ENCODE measurements around the gene PIGR.
A peak's percentile ranks its signal among the peaks of the same experiment; 100 is the strongest.
"Not testable (repeated sequence)": the region's sequence is repeated elsewhere in the genome, so short reads cannot be mapped to it uniquely, and the experiment has no call there.

The PIGR gene

GRCh38 chr1:206926286-206926685, 20.0 kb downstream of the PIGR start:
- Histone ChIP-seq H3K4me1 (ENCODE audit: insufficient read depth, poor library complexity, severe bottlenecking) (no peaks in the 10 kb centered on the region), H3K27me3 (ENCODE audit: insufficient read depth, poor library complexity, severe bottlenecking) (no peaks in the 10 kb centered on the region), H3K4me3 (ENCODE audit: severe bottlenecking) (no peak overlapping the region), H3K27ac (ENCODE audit: poor library complexity, severe bottlenecking) (no peak overlapping the region), H3K9me3 (ENCODE audit: severe bottlenecking) (no peaks in the 10 kb centered on the region), H3K36me3 (ENCODE audit: low read depth) (no peaks in the 10 kb centered on the region)
- no peak for TF ChIP-seq CTCF (IDR thresholded peaks at IDR 0.05; ENCODE audit: poor library complexity, severe bottlenecking)
- DNase-seq (ENCODE audit: low spot score) (no peak), ATAC-seq (ENCODE audit: low read depth) (no peak)

GRCh38 chr1:206925106-206925736, 21.0 kb downstream of the PIGR start:
- no peaks in the 10 kb centered on the region for H3K27me3 ChIP-seq (ENCODE audit: insufficient read depth, poor library complexity, severe bottlenecking)
- no peaks in the 10 kb centered on the region for H3K9me3 ChIP-seq (ENCODE audit: severe bottlenecking)
- no peaks in the 10 kb centered on the region for H3K36me3 ChIP-seq (ENCODE audit: low read depth)
- no peak overlapping the region for H3K4me3 ChIP-seq (ENCODE audit: severe bottlenecking)
- no peak for TF ChIP-seq CTCF (IDR thresholded peaks at IDR 0.05; ENCODE audit: poor library complexity, severe bottlenecking)
- ATAC-seq (ENCODE audit: low read depth): no peak
- no peak for DNase-seq (ENCODE audit: low spot score)
- no peak overlapping the region for H3K27ac ChIP-seq (ENCODE audit: poor library complexity, severe bottlenecking)
- H3K4me1 ChIP-seq (ENCODE audit: insufficient read depth, poor library complexity, severe bottlenecking): no peaks in the 10 kb centered on the region

GRCh38 chr1:206924592-206925105, 21.6 kb downstream of the PIGR start:
- no peak for TF ChIP-seq CTCF (IDR thresholded peaks at IDR 0.05; ENCODE audit: poor library complexity, severe bottlenecking)
- no peak overlapping the region for H3K27ac ChIP-seq (ENCODE audit: poor library complexity, severe bottlenecking)
- no peak for DNase-seq (ENCODE audit: low spot score)
- H3K36me3 ChIP-seq (ENCODE audit: low read depth): no peaks in the 10 kb centered on the region
- no peaks in the 10 kb centered on the region for H3K9me3 ChIP-seq (ENCODE audit: severe bottlenecking)
- H3K4me1 ChIP-seq (ENCODE audit: insufficient read depth, poor library complexity, severe bottlenecking): no peaks in the 10 kb centered on the region
- no peak overlapping the region for H3K4me3 ChIP-seq (ENCODE audit: severe bottlenecking)
- peak; percentile 34; the same call in 1 of the 3 replicates for ATAC-seq (ENCODE audit: low read depth)
- H3K27me3 ChIP-seq (ENCODE audit: insufficient read depth, poor library complexity, severe bottlenecking): no peaks in the 10 kb centered on the region

GRCh38 chr1:206923961-206924557, 22.2 kb downstream of the PIGR start:
- DNase-seq (ENCODE audit: low spot score); H3K27ac ChIP-seq (ENCODE audit: poor library complexity, severe bottlenecking); H3K36me3 ChIP-seq (ENCODE audit: low read depth); H3K27me3 ChIP-seq (ENCODE audit: insufficient read depth, poor library complexity, severe bottlenecking); H3K9me3 ChIP-seq (ENCODE audit: severe bottlenecking); H3K4me3 ChIP-seq (ENCODE audit: severe bottlenecking); ATAC-seq (ENCODE audit: low read depth); H3K4me1 ChIP-seq (ENCODE audit: insufficient read depth, poor library complexity, severe bottlenecking): not testable (repeated sequence)

- DNase-seq (ENCODE audit: low spot score) (no peak), ATAC-seq (ENCODE audit: low read depth) (no peak)
- no peaks in the 10 kb centered on the region for H3K36me3 ChIP-seq (ENCODE audit: low read depth)
- H3K27ac ChIP-seq (ENCODE audit: poor library complexity, severe bottlenecking): no peak overlapping the region
- no peaks in the 10 kb centered on the region for H3K9me3 ChIP-seq (ENCODE audit: severe bottlenecking)
- TF ChIP-seq CTCF (IDR thresholded peaks at IDR 0.05; ENCODE audit: poor library complexity, severe bottlenecking): no peak
- H3K27me3 ChIP-seq (ENCODE audit: insufficient read depth, poor library complexity, severe bottlenecking): no peaks in the 10 kb centered on the region
- no peaks in the 10 kb centered on the region for H3K4me1 ChIP-seq (ENCODE audit: insufficient read depth, poor library complexity, severe bottlenecking)
- H3K4me3 ChIP-seq (ENCODE audit: severe bottlenecking): no peak overlapping the region
These were observed 23.0 kb downstream of the PIGR start for GRCh38 chr1:206923009-206923960.
